Mesodermal cell (in vitro differentiated cells): ENCODE data around the gene PFDN5.
A peak's percentile ranks its signal among the peaks of the same experiment; 100 is the strongest.

Source experiments
- H3K27ac ChIP-seq: 2 replicates; pipeline ENCODE4 v1.7.0; 2013; ENCODE audit warnings: mild to moderate bottlenecking, low read depth, low read length, moderate library complexity; ENCODE audit not compliant: severe bottlenecking
- H3K36me3 ChIP-seq: 2 replicates; pipeline ENCODE4 v1.7.1; 2013; ENCODE audit warnings: mild to moderate bottlenecking, low read length, moderate library complexity; ENCODE audit not compliant: control insufficient read depth, insufficient read depth
- H3K4me1 ChIP-seq: one replicate; pipeline ENCODE4 v1.7.1; 2013; ENCODE audit warnings: mild to moderate bottlenecking, low read length; ENCODE audit not compliant: insufficient read depth, control insufficient read depth, poor library complexity, severe bottlenecking
- H3K4me3 ChIP-seq: 2 replicates; pipeline ENCODE4 v1.7.0; 2013; ENCODE audit warnings: low read length, control low read depth, mild to moderate bottlenecking; ENCODE audit not compliant: insufficient read depth, poor library complexity, severe bottlenecking; ENCODE audit errors: extremely low read depth
- H3K9me3 ChIP-seq: 2 replicates; pipeline ENCODE4 v1.7.1; 2013; ENCODE audit warnings: mild to moderate bottlenecking, low read length, moderate library complexity; ENCODE audit not compliant: control insufficient read depth
- WGBS, 2 experiments: methylation state at CpG; one replicate each; pipeline ENCODE4 v1.1.5; 2013; ENCODE audit warnings: missing lambda C conversion rate in 2 of 2; ENCODE audit not compliant: insufficient coverage in 2 of 2; 5-methylcytosine and 5-hydroxymethylcytosine counted together

Gene PFDN5

GRCh38 chr12:53306826-53307225 is 11.5 kb downstream of the PFDN5 start:
- Histone ChIP-seq H3K4me1 (no peaks in the 10 kb centered on the region), H3K27ac (no peak overlapping the region), H3K36me3 (peaks cover 65% of the 10 kb centered on the region), H3K9me3 (no peaks in the 10 kb centered on the region), H3K4me3 (no peak overlapping the region)
- 85 to 100% methylated on average over 5 to 8 of the region's 10 CpGs for WGBS, 2 experiments

- Histone ChIP-seq H3K9me3 (no peaks in the 10 kb centered on the region), H3K36me3 (peaks cover 51% of the 10 kb centered on the region), H3K4me1 (no peaks in the 10 kb centered on the region), H3K27ac (no peak overlapping the region), H3K4me3 (no peak overlapping the region)
- WGBS, 2 experiments = 86 to 88% methylated on average over 2 to 3 of the region's 4 CpGs
Measured at GRCh38 chr12:53308276-53308675, 12.9 kb downstream of the PFDN5 start.

GRCh38 chr12:53313996-53314395 is 18.7 kb downstream of the PFDN5 start:
- H3K36me3 ChIP-seq = peaks cover 54% of the 10 kb centered on the region
- 100% methylated on average over 1 of the region's 3 CpGs for WGBS, 2 experiments

GRCh38 chr12:53320352-53321195 is 25.2 kb downstream of the PFDN5 start:
- 28 to 29% methylated on average over 5 to 6 of the region's 10 CpGs for WGBS, 2 experiments
- H3K9me3 ChIP-seq = no peaks in the 10 kb centered on the region
- H3K4me1 ChIP-seq = peaks cover 18% of the 10 kb centered on the region
- peak overlapping the region; percentile 98 for H3K27ac ChIP-seq
- H3K4me3 ChIP-seq = peak overlapping the region; percentile 76
- peaks cover 33% of the 10 kb centered on the region for H3K36me3 ChIP-seq

More at GRCh38 chr12:53313996-53314395, 18.7 kb downstream of the PFDN5 start:
- Histone ChIP-seq H3K27ac (no peak overlapping the region), H3K9me3 (no peaks in the 10 kb centered on the region), H3K4me1 (no peaks in the 10 kb centered on the region), H3K4me3 (no peak overlapping the region)

GRCh38 chr12:53324113-53324778 is 28.9 kb downstream of the PFDN5 start:
- peaks cover 4% of the 10 kb centered on the region for H3K36me3 ChIP-seq
- 20 to 29% methylated on average over 16 to 20 of the region's 28 CpGs for WGBS, 2 experiments
- H3K4me1 ChIP-seq = peaks cover 18% of the 10 kb centered on the region
- no peaks in the 10 kb centered on the region for H3K9me3 ChIP-seq
- peak overlapping the region; percentile 62 for H3K4me3 ChIP-seq
- H3K27ac ChIP-seq = peak overlapping the region; percentile 91

GRCh38 chr12:53324779-53325510 is 29.6 kb downstream of the PFDN5 start:
- 0% methylated on average over 30 to 53 of the region's 69 CpGs for WGBS, 2 experiments
- Histone ChIP-seq H3K27ac (peak overlapping the region; percentile 91), H3K36me3 (no peaks in the 10 kb centered on the region), H3K9me3 (no peaks in the 10 kb centered on the region), H3K4me1 (peaks cover 18% of the 10 kb centered on the region), H3K4me3 (peak overlapping the region; percentile 62)

- Histone ChIP-seq H3K36me3 (no peaks in the 10 kb centered on the region), H3K4me3 (peak overlapping the region; percentile 62), H3K4me1 (peaks cover 12% of the 10 kb centered on the region), H3K9me3 (no peaks in the 10 kb centered on the region), H3K27ac (peak overlapping the region; percentile 91)
- WGBS, 2 experiments = 2 to 3% methylated on average over 29 to 45 of the region's 50 CpGs
Measured at GRCh38 chr12:53325511-53326061, 30.2 kb downstream of the PFDN5 start.

- H3K4me1 ChIP-seq = peaks cover 12% of the 10 kb centered on the region
- no peak overlapping the region for H3K4me3 ChIP-seq
- H3K9me3 ChIP-seq = no peaks in the 10 kb centered on the region
- H3K27ac ChIP-seq = no peak overlapping the region
- no peaks in the 10 kb centered on the region for H3K36me3 ChIP-seq
- WGBS, 2 experiments = 76 to 78% methylated on average over 7 to 8 of the region's 8 CpGs
Measured at GRCh38 chr12:53326460-53327185, 31.3 kb downstream of the PFDN5 start.

GRCh38 chr12:53327435-53328042 is 32.2 kb downstream of the PFDN5 start:
- 80 to 89% methylated on average over 2 of the region's 3 CpGs for WGBS, 2 experiments
- H3K4me3 ChIP-seq = no peak overlapping the region
- H3K9me3 ChIP-seq = no peaks in the 10 kb centered on the region
- H3K4me1 ChIP-seq = peaks cover 8% of the 10 kb centered on the region
- H3K36me3 ChIP-seq = no peaks in the 10 kb centered on the region
- no peak overlapping the region for H3K27ac ChIP-seq
